ENCODE results near the gene VGLL2. TPM values are rescaled to one million over a fixed set of nuclear protein-coding genes. Genes with fewer than 3 reads are reported as not detected.

VGLL2 gene
- total RNA-seq, 1 experiment from 2014 or later, result not detected

GRCh38 chr6:117290173-117290846 lies 25.0 kb downstream of the VGLL2 start:
- Histone ChIP-seq H2AFZ (ENCODE audit: low read length) (no peak overlapping the region), H3K27me3 (ENCODE audit: low read length) (no peaks in the 10 kb centered on the region), H3K9me3 (ENCODE audit: low read length) (no peaks in the 10 kb centered on the region), H3K27ac (ENCODE audit: low read length) (no peak overlapping the region), H3K4me1 (ENCODE audit: low read length) (no peaks in the 10 kb centered on the region), H3K4me3 (ENCODE audit: low read length) (no peak overlapping the region), H3K79me2 (ENCODE audit: low read length) (no peaks in the 10 kb centered on the region), H3K9me2 (replicated peaks; ENCODE audit: insufficient read depth, low read length) (no peaks in the 10 kb centered on the region), H3K4me2 (ENCODE audit: low read depth, low read length, poor library complexity, severe bottlenecking) (no peak overlapping the region), H3K36me3 (ENCODE audit: insufficient read depth, low read length) (no peaks in the 10 kb centered on the region), H3K9ac (ENCODE audit: low read length) (no peak overlapping the region), H4K20me1 (ENCODE audit: insufficient read depth, low read depth, low read length) (no peaks in the 10 kb centered on the region)
- DNase-seq, result no peak

- Histone ChIP-seq H3K9me2 (replicated peaks; ENCODE audit: insufficient read depth, low read length) (no peaks in the 10 kb centered on the region), H3K79me2 (ENCODE audit: low read length) (no peaks in the 10 kb centered on the region), H2AFZ (ENCODE audit: low read length) (no peak overlapping the region), H3K4me1 (ENCODE audit: low read length) (no peaks in the 10 kb centered on the region), H3K9me3 (ENCODE audit: low read length) (no peaks in the 10 kb centered on the region), H3K4me3 (ENCODE audit: low read length) (no peak overlapping the region), H3K4me2 (ENCODE audit: low read depth, low read length, poor library complexity, severe bottlenecking) (no peak overlapping the region), H3K36me3 (ENCODE audit: insufficient read depth, low read length) (no peaks in the 10 kb centered on the region), H3K27ac (ENCODE audit: low read length) (no peak overlapping the region), H3K9ac (ENCODE audit: low read length) (no peak overlapping the region), H4K20me1 (ENCODE audit: insufficient read depth, low read depth, low read length) (no peaks in the 10 kb centered on the region), H3K27me3 (ENCODE audit: low read length) (no peaks in the 10 kb centered on the region)
- DNase-seq, result no peak
Measured at GRCh38 chr6:117298941-117299340, 33.6 kb downstream of the VGLL2 start.

GRCh38 chr6:117303323-117303722 lies 38.0 kb downstream of the VGLL2 start:
- Histone ChIP-seq H4K20me1 (ENCODE audit: insufficient read depth, low read depth, low read length) (no peaks in the 10 kb centered on the region), H3K36me3 (ENCODE audit: insufficient read depth, low read length) (no peaks in the 10 kb centered on the region), H3K9me3 (ENCODE audit: low read length) (no peaks in the 10 kb centered on the region)

GRCh38 chr6:117304446-117304845 lies 39.1 kb downstream of the VGLL2 start:
- H4K20me1 ChIP-seq (ENCODE audit: insufficient read depth, low read depth, low read length), result no peaks in the 10 kb centered on the region
- H3K27me3 ChIP-seq (ENCODE audit: low read length), result no peaks in the 10 kb centered on the region
- no peaks in the 10 kb centered on the region for H3K9me2 ChIP-seq (replicated peaks; ENCODE audit: insufficient read depth, low read length)
- no peak overlapping the region for H3K4me2 ChIP-seq (ENCODE audit: low read depth, low read length, poor library complexity, severe bottlenecking)
- no peaks in the 10 kb centered on the region for H3K9me3 ChIP-seq (ENCODE audit: low read length)
- no peak overlapping the region for H2AFZ ChIP-seq (ENCODE audit: low read length)
- no peak overlapping the region for H3K4me3 ChIP-seq (ENCODE audit: low read length)
- H3K4me1 ChIP-seq (ENCODE audit: low read length), result no peaks in the 10 kb centered on the region
- no peaks in the 10 kb centered on the region for H3K36me3 ChIP-seq (ENCODE audit: insufficient read depth, low read length)
- H3K79me2 ChIP-seq (ENCODE audit: low read length), result no peaks in the 10 kb centered on the region
- H3K9ac ChIP-seq (ENCODE audit: low read length), result no peak overlapping the region
- no peak for DNase-seq
- H3K27ac ChIP-seq (ENCODE audit: low read length), result no peak overlapping the region

More at GRCh38 chr6:117303323-117303722, 38.0 kb downstream of the VGLL2 start:
- Histone ChIP-seq H3K27ac (ENCODE audit: low read length) (no peak overlapping the region), H3K4me2 (ENCODE audit: low read depth, low read length, poor library complexity, severe bottlenecking) (no peak overlapping the region), H3K4me3 (ENCODE audit: low read length) (no peak overlapping the region), H3K4me1 (ENCODE audit: low read length) (no peaks in the 10 kb centered on the region), H2AFZ (ENCODE audit: low read length) (no peak overlapping the region), H3K79me2 (ENCODE audit: low read length) (no peaks in the 10 kb centered on the region), H3K9me2 (replicated peaks; ENCODE audit: insufficient read depth, low read length) (no peaks in the 10 kb centered on the region), H3K27me3 (ENCODE audit: low read length) (no peaks in the 10 kb centered on the region), H3K9ac (ENCODE audit: low read length) (no peak overlapping the region)
- DNase-seq, result no peak

GRCh38 chr6:117306227-117306790 lies 41.0 kb downstream of the VGLL2 start:
- DNase-seq, result no peak
- no peaks in the 10 kb centered on the region for H3K9me2 ChIP-seq (replicated peaks; ENCODE audit: insufficient read depth, low read length)
- no peaks in the 10 kb centered on the region for H3K4me1 ChIP-seq (ENCODE audit: low read length)
- no peaks in the 10 kb centered on the region for H3K36me3 ChIP-seq (ENCODE audit: insufficient read depth, low read length)
- no peak overlapping the region for H3K4me2 ChIP-seq (ENCODE audit: low read depth, low read length, poor library complexity, severe bottlenecking)
- no peak overlapping the region for H3K4me3 ChIP-seq (ENCODE audit: low read length)
- no peaks in the 10 kb centered on the region for H3K27me3 ChIP-seq (ENCODE audit: low read length)
- H2AFZ ChIP-seq (ENCODE audit: low read length), result no peak overlapping the region
- H3K79me2 ChIP-seq (ENCODE audit: low read length), result no peaks in the 10 kb centered on the region
- no peak overlapping the region for H3K9ac ChIP-seq (ENCODE audit: low read length)
- no peak overlapping the region for H3K27ac ChIP-seq (ENCODE audit: low read length)
- H4K20me1 ChIP-seq (ENCODE audit: insufficient read depth, low read depth, low read length), result no peaks in the 10 kb centered on the region
- no peaks in the 10 kb centered on the region for H3K9me3 ChIP-seq (ENCODE audit: low read length)

- Histone ChIP-seq H3K9me3 (ENCODE audit: low read length) (no peaks in the 10 kb centered on the region), H3K27ac (ENCODE audit: low read length) (no peak overlapping the region), H3K4me1 (ENCODE audit: low read length) (no peaks in the 10 kb centered on the region), H3K4me3 (ENCODE audit: low read length) (no peak overlapping the region), H3K36me3 (ENCODE audit: insufficient read depth, low read length) (no peaks in the 10 kb centered on the region), H3K4me2 (ENCODE audit: low read depth, low read length, poor library complexity, severe bottlenecking) (no peak overlapping the region), H3K27me3 (ENCODE audit: low read length) (no peaks in the 10 kb centered on the region), H3K79me2 (ENCODE audit: low read length) (no peaks in the 10 kb centered on the region), H4K20me1 (ENCODE audit: insufficient read depth, low read depth, low read length) (no peaks in the 10 kb centered on the region), H3K9ac (ENCODE audit: low read length) (no peak overlapping the region), H2AFZ (ENCODE audit: low read length) (no peak overlapping the region), H3K9me2 (replicated peaks; ENCODE audit: insufficient read depth, low read length) (no peaks in the 10 kb centered on the region)
- no peak for DNase-seq
Measured at GRCh38 chr6:117307655-117308054, 42.3 kb downstream of the VGLL2 start.

GRCh38 chr6:117309069-117309468 lies 43.7 kb downstream of the VGLL2 start:
- no peaks in the 10 kb centered on the region for H3K9me3 ChIP-seq (ENCODE audit: low read length)
- no peak overlapping the region for H3K4me3 ChIP-seq (ENCODE audit: low read length)
- H3K4me1 ChIP-seq (ENCODE audit: low read length), result no peaks in the 10 kb centered on the region
- no peaks in the 10 kb centered on the region for H3K79me2 ChIP-seq (ENCODE audit: low read length)
- H3K27me3 ChIP-seq (ENCODE audit: low read length), result no peaks in the 10 kb centered on the region
- H3K4me2 ChIP-seq (ENCODE audit: low read depth, low read length, poor library complexity, severe bottlenecking), result no peak overlapping the region
- no peaks in the 10 kb centered on the region for H4K20me1 ChIP-seq (ENCODE audit: insufficient read depth, low read depth, low read length)
- H3K9me2 ChIP-seq (replicated peaks; ENCODE audit: insufficient read depth, low read length), result no peaks in the 10 kb centered on the region
- no peak overlapping the region for H3K27ac ChIP-seq (ENCODE audit: low read length)
- no peaks in the 10 kb centered on the region for H3K36me3 ChIP-seq (ENCODE audit: insufficient read depth, low read length)
- DNase-seq, result no peak
- H2AFZ ChIP-seq (ENCODE audit: low read length), result no peak overlapping the region
- H3K9ac ChIP-seq (ENCODE audit: low read length), result no peak overlapping the region

GRCh38 chr6:117309611-117310010 lies 44.3 kb downstream of the VGLL2 start:
- no peak overlapping the region for H3K9ac ChIP-seq (ENCODE audit: low read length)
- H3K9me3 ChIP-seq (ENCODE audit: low read length), result no peaks in the 10 kb centered on the region
- H3K27ac ChIP-seq (ENCODE audit: low read length), result no peak overlapping the region
- no peaks in the 10 kb centered on the region for H4K20me1 ChIP-seq (ENCODE audit: insufficient read depth, low read depth, low read length)
- no peak overlapping the region for H3K4me3 ChIP-seq (ENCODE audit: low read length)
- no peaks in the 10 kb centered on the region for H3K36me3 ChIP-seq (ENCODE audit: insufficient read depth, low read length)
- no peaks in the 10 kb centered on the region for H3K79me2 ChIP-seq (ENCODE audit: low read length)
- H2AFZ ChIP-seq (ENCODE audit: low read length), result no peak overlapping the region
- H3K4me2 ChIP-seq (ENCODE audit: low read depth, low read length, poor library complexity, severe bottlenecking), result no peak overlapping the region
- no peak for DNase-seq
- H3K27me3 ChIP-seq (ENCODE audit: low read length), result no peaks in the 10 kb centered on the region
- H3K4me1 ChIP-seq (ENCODE audit: low read length), result no peaks in the 10 kb centered on the region
- no peaks in the 10 kb centered on the region for H3K9me2 ChIP-seq (replicated peaks; ENCODE audit: insufficient read depth, low read length)

All from Karpas-422 (cell line).